ENCODE data around the gene TRAPPC3L. TPM values are rescaled to one million over a fixed set of nuclear protein-coding genes. Genes with fewer than 3 reads are reported as not detected.

Gene TRAPPC3L
- total and polyA plus RNA-seq, 2 of the 13 experiments (the other 11 are each of a cell fraction or from before 2014, with no cell fraction given), result not detected

DNA sequence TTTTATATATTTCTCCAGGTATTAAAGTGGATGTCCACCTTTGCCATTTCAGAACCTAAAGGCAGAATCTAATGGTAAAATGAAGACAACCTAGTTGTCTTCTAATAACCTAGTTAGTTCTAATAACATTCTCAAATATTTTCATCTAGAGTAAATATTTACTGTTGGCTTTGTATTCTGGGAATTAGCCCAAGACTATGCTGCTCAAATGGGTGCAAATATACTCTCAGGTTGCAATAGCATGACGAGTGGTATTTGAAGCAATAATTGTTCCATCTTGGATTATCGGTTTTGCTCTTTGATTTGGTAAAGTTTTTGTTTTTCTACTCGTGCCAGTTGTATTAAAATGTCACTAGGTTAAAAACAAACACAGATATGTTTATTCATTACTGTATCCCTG, 49.8 kb upstream of the TRAPPC3L start:
- intact Hi-C loops (cut with micrococcal nuclease; ENCODE audit: unreplicated experiment), result no loop called here
- H3K4me2 ChIP-seq (ENCODE audit: low read depth, low read length), result no peak overlapping the region
- H3K27me3 ChIP-seq (ENCODE audit: control insufficient read depth in 1 of 2, insufficient read depth in 2 of 2, low read length in 2 of 2), result no peaks in the 10 kb centered on the region
- H3K9ac ChIP-seq (ENCODE audit: insufficient read depth, low read depth, low read length), result no peak overlapping the region
- peaks cover 3 to 26% of the 10 kb centered on the region in 2 experiments; a peak in 4 of 5 replicates for H3K36me3 ChIP-seq (replicated peaks in 1 of 2; ENCODE audit: control insufficient read depth in 1 of 2, insufficient read depth in 2 of 2, low read length in 2 of 2)
- FAIRE-seq (no peak), DNase-seq (ENCODE audit: low spot score) (no peak), ATAC-seq (no peak)
- WGBS (ENCODE audit: low lambda C conversion rate), result 68% methylated on average over 3 of the region's 3 CpGs
- BruUV-seq (replicated peaks), result no TSS peak
- ChIA-PET CTCF (ENCODE audit: low intra/inter-chr PET ratio, low total read pairs) (no interaction called here), POLR2A (no interaction called here)
- in situ Hi-C loops (cut with HindIII; ENCODE audit: extremely low pct_ligation_motif_present, low pct_unique_long_range_greater_than_20kb), result no loop called here
- TF ChIP-seq ZFP62 (CRISPR knock-in tag; IDR thresholded peaks at IDR 0.05) (no peak), ARHGAP35 (CRISPR knock-in tag; IDR thresholded peaks at IDR 0.05; ENCODE audit: borderline replicate concordance) (no peak), ZNF432 (CRISPR knock-in tag; IDR thresholded peaks at IDR 0.05; ENCODE audit: borderline replicate concordance) (no peak), SIX4 (CRISPR knock-in tag; IDR thresholded peaks at IDR 0.05) (no peak), ONECUT2 (CRISPR knock-in tag; IDR thresholded peaks at IDR 0.05) (no peak)
- TF ChIP-seq, protein P1, sequence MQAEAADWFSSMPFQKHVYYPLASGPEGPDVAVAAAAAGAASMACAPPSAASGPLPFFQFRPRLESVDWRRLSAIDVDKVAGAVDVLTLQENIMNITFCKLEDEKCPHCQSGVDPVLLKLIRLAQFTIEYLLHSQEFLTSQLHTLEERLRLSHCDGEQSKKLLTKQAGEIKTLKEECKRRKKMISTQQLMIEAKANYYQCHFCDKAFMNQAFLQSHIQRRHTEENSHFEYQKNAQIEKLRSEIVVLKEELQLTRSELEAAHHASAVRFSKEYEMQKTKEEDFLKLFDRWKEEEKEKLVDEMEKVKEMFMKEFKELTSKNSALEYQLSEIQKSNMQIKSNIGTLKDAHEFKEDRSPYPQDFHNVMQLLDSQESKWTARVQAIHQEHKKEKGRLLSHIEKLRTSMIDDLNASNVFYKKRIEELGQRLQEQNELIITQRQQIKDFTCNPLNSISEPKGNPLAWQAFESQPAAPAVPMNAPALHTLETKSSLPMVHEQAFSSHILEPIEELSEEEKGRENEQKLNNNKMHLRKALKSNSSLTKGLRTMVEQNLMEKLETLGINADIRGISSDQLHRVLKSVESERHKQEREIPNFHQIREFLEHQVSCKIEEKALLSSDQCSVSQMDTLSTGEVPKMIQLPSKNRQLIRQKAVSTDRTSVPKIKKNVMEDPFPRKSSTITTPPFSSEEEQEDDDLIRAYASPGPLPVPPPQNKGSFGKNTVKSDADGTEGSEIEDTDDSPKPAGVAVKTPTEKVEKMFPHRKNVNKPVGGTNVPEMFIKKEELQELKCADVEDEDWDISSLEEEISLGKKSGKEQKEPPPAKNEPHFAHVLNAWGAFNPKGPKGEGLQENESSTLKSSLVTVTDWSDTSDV (CRISPR knock-in tag; IDR thresholded peaks at IDR 0.05), result no peak
- TF ChIP-seq, protein P2, sequence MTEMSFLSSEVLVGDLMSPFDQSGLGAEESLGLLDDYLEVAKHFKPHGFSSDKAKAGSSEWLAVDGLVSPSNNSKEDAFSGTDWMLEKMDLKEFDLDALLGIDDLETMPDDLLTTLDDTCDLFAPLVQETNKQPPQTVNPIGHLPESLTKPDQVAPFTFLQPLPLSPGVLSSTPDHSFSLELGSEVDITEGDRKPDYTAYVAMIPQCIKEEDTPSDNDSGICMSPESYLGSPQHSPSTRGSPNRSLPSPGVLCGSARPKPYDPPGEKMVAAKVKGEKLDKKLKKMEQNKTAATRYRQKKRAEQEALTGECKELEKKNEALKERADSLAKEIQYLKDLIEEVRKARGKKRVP (CRISPR knock-in tag; IDR thresholded peaks at IDR 0.05), result no peak
- H3K27ac ChIP-seq (ENCODE audit: extremely low read length, insufficient read depth, low read length), result no peak overlapping the region
- H3K4me3 ChIP-seq (replicated peaks in 1 of 3; ENCODE audit: insufficient read depth in 1 of 3, low read depth in 2 of 3, low read length in 3 of 3), result no peak overlapping the region
- H3K79me2 ChIP-seq (ENCODE audit: insufficient read depth, low read length), result no peaks in the 10 kb centered on the region
- H4K20me1 ChIP-seq (ENCODE audit: insufficient read depth, low read length), result no peaks in the 10 kb centered on the region
- H2AFZ ChIP-seq (ENCODE audit: low read length), result no peak overlapping the region
- H3K9me3 ChIP-seq (ENCODE audit: low read length), result no peaks in the 10 kb centered on the region
- no peaks in the 10 kb centered on the region for H3K4me1 ChIP-seq (ENCODE audit: insufficient read depth, low read length)

Measured in HepG2 (cell line).